GM21619 (cell line): Measurements from ENCODE around the gene EYA3.
A peak's percentile ranks its signal among the peaks of the same experiment; 100 is the strongest.

Source experiments
- ATAC-seq: cut with Tn5 transposase; IDR thresholded peaks from one replicate; pipeline ENCODE4 v1.9.1; 2021; ENCODE audit not compliant: unreplicated experiment

Gene EYA3

GRCh38 chr1:28088168-28088961, at the start of gene EYA3:
Gene EYA3 (minus strand): TSS chr1:28088610. CDS start chr1:28058026, 30,584 bp downstream.
- peak; percentile 87 for ATAC-seq

GRCh38 chr1:28136922-28137613, 48.7 kb upstream of the EYA3 start:
- no peak for ATAC-seq

GRCh38 chr1:28136169-28136921, 47.9 kb upstream of the EYA3 start:
- no peak for ATAC-seq

GRCh38 chr1:28135371-28136168, 47.2 kb upstream of the EYA3 start:
- no peak for ATAC-seq

- ATAC-seq = no peak
Observed at GRCh38 chr1:28134651-28135207, 46.3 kb upstream of the EYA3 start.

- ATAC-seq = no peak
Observed at GRCh38 chr1:28132171-28133167, 44.1 kb upstream of the EYA3 start.

- ATAC-seq = no peak
Observed at GRCh38 chr1:28130901-28131300, 42.5 kb upstream of the EYA3 start.

GRCh38 chr1:28129150-28129549, 40.7 kb upstream of the EYA3 start:
- ATAC-seq = no peak

GRCh38 chr1:28127617-28128257, 39.3 kb upstream of the EYA3 start:
- peak; percentile 68 for ATAC-seq

GRCh38 chr1:28126783-28127490, 38.5 kb upstream of the EYA3 start:
- no peak for ATAC-seq

GRCh38 chr1:28126212-28126611, 37.8 kb upstream of the EYA3 start:
- no peak for ATAC-seq

GRCh38 chr1:28123461-28123961, 35.1 kb upstream of the EYA3 start:
- no peak for ATAC-seq

- ATAC-seq = no peak
Observed at GRCh38 chr1:28122183-28122582, 33.8 kb upstream of the EYA3 start.

- no peak for ATAC-seq
Observed at GRCh38 chr1:28119556-28119955, 31.1 kb upstream of the EYA3 start.

- ATAC-seq = no peak
Observed at GRCh38 chr1:28118640-28119307, 30.4 kb upstream of the EYA3 start.

GRCh38 chr1:28115267-28115666, 26.9 kb upstream of the EYA3 start:
- no peak for ATAC-seq

GRCh38 chr1:28114844-28115243, 26.4 kb upstream of the EYA3 start:
- ATAC-seq = no peak

- ATAC-seq = no peak
Observed at GRCh38 chr1:28113242-28113572, 24.8 kb upstream of the EYA3 start.
